Measurements from ENCODE around the gene DEAF1.

DNA sequence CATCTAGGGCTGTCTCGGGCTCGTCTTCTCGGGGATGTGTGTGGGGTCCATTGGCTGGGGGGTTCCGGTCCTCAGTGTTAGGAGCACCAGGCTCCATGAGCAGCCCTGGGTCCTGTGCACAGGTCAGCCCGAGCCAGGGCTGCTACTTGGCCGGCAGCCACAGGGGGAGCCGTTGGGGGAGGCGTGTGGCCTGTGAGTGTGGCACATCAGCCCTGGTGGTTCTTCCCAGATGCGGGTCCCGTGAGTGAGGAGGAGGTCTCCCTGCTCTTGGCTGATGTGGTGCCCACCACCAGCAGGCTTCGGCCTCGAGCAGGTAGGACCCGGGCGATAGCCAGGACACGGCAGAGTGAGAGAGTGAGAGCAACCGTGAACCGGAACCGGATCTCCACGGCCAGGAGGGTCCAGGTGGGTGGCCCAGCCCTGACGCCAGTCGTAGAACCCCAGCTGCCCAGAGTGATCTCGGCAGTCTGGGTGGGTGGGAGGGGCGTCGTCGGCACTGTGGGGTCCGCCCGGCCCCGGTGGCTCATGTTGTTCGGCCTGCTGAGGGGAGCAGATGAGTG lies 97.8 kb downstream of the DEAF1 start:
- TF ChIP-seq, protein P1, sequence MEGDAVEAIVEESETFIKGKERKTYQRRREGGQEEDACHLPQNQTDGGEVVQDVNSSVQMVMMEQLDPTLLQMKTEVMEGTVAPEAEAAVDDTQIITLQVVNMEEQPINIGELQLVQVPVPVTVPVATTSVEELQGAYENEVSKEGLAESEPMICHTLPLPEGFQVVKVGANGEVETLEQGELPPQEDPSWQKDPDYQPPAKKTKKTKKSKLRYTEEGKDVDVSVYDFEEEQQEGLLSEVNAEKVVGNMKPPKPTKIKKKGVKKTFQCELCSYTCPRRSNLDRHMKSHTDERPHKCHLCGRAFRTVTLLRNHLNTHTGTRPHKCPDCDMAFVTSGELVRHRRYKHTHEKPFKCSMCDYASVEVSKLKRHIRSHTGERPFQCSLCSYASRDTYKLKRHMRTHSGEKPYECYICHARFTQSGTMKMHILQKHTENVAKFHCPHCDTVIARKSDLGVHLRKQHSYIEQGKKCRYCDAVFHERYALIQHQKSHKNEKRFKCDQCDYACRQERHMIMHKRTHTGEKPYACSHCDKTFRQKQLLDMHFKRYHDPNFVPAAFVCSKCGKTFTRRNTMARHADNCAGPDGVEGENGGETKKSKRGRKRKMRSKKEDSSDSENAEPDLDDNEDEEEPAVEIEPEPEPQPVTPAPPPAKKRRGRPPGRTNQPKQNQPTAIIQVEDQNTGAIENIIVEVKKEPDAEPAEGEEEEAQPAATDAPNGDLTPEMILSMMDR (optimal IDR thresholded peaks at IDR 0.05 in 1 of 3, IDR thresholded peaks at IDR 0.05 in 1 of 3, conservative IDR thresholded peaks at IDR 0.05 in 1 of 3; ENCODE audit: extremely low read depth in 1 of 3, insufficient read depth in 2 of 3, low read length in 3 of 3): peak in 2 of 3 experiments; percentile 15 to 16
- TF ChIP-seq EZH2 (IDR thresholded peaks at IDR 0.05; ENCODE audit: low read length): no peak

Data from keratinocyte (primary cell).